Astrocyte of the cerebellum (primary cell): ENCODE measurements around the gene PPIE.

Source experiments
- DNase-seq: peaks from one replicate; pipeline ENCODE4 v3.0.0-alpha.2; 2011; ENCODE audit warnings: low read depth
- H3K4me3 ChIP-seq: 2 replicates; pipeline ENCODE4 v1.5.1; 2011; ENCODE audit warnings: mild to moderate bottlenecking, low read depth, low read length, moderate library complexity
- in situ Hi-C: cut with HindIII; loops from 2 replicates; pipeline ENCODE4 v1.10.0; 2017; ENCODE audit warnings: low sequenced_read_pairs
- TF ChIP-seq, protein P1 (sequence below): IDR thresholded peaks from 2 replicates; pipeline ENCODE4 v1.5.1; 2012; ENCODE audit warnings: low read length, low read depth, moderate library complexity, mild to moderate bottlenecking; ENCODE audit errors: missing control alignments

Gene PPIE

DNA sequence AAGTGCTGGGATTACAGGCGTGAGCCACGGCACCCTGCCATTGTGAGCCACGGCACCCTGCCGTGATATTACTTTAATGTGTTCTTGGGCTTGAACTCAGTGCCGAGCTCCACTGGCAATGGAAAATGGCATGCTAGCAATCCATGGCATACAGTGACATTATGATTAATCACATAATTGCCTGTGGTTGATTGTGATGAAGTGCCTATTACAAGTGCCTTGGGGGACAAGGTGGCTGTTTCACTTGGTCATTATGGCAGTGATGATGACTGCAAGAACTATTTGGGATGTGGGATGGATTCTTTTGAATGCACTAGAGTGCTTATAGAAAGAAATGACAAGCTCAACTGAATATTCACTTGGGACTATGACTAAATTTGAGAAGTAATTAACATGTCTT is 25.1 kb upstream of the PPIE start:
- TF ChIP-seq, protein P1, sequence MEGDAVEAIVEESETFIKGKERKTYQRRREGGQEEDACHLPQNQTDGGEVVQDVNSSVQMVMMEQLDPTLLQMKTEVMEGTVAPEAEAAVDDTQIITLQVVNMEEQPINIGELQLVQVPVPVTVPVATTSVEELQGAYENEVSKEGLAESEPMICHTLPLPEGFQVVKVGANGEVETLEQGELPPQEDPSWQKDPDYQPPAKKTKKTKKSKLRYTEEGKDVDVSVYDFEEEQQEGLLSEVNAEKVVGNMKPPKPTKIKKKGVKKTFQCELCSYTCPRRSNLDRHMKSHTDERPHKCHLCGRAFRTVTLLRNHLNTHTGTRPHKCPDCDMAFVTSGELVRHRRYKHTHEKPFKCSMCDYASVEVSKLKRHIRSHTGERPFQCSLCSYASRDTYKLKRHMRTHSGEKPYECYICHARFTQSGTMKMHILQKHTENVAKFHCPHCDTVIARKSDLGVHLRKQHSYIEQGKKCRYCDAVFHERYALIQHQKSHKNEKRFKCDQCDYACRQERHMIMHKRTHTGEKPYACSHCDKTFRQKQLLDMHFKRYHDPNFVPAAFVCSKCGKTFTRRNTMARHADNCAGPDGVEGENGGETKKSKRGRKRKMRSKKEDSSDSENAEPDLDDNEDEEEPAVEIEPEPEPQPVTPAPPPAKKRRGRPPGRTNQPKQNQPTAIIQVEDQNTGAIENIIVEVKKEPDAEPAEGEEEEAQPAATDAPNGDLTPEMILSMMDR = no peak
- no peak for DNase-seq
- in situ Hi-C loops = no loop called here
- H3K4me3 ChIP-seq = no peak overlapping the region

DNA sequence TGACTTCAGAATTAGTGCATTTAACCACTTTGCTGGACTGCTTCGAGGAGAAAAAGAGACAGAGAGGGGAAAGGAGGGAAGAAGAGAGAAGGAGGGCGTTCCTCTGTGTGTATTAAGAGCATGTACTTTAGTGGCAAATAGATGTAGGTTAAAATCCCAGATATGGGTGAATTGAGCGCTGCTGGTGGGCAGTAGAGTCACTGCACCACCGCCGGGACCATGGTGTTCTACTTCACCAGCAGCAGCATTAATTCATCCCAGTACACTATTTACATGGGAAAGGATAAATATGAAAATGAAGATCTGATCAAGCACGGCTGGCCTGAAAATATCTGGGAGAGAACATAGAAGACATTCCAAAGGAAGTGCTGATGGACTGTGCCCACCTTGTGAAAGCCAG is 20.9 kb upstream of the PPIE start:
- H3K4me3 ChIP-seq = no peak overlapping the region
- TF ChIP-seq, protein P1 = no peak
- in situ Hi-C loops = no loop called here
- no peak for DNase-seq

DNA sequence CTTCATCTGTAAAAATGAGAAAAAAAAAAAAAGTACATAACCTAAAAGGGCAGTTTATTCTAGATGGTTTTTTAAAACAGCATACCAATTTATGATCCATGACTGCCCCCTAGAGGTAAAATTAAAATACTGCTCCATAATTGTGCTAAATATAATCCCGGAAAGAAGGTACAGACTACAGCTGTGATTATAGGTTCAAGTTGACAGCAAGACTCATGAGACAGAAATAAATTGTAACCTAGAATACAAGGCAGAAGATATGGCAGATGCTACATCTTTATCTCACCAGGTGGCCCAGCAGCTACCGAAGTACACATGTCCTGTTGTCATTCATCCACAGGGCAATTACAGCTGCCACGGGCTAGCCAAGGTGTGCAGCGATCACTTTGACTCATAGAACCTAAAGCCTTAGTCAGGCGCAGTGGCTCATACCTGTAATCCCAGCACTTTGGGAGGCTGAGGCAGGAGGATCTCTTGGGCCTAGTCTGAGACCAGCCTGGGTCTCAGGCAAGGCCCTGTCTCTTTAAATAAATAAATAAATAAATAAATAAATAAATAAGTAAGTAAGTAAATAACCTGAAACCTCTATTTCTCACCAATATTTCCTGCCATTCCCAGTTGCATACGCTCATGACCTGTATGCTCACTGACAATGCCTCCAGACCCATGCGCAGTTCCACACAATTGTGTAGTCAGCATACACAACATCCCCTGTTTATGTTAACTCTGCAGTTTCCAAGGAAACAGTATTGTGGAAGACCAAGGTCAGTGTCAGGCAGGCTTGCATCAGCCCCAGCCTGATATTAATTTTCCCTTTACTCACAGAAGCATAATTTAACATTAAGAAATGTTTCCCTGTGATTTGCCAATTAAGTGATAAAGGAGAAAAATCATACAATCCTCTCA is 18.3 kb upstream of the PPIE start:
- DNase-seq = peak; percentile 57
- no peak overlapping the region for H3K4me3 ChIP-seq
- in situ Hi-C loops = no loop called here
- TF ChIP-seq, protein P1 = peak; percentile 5

DNA sequence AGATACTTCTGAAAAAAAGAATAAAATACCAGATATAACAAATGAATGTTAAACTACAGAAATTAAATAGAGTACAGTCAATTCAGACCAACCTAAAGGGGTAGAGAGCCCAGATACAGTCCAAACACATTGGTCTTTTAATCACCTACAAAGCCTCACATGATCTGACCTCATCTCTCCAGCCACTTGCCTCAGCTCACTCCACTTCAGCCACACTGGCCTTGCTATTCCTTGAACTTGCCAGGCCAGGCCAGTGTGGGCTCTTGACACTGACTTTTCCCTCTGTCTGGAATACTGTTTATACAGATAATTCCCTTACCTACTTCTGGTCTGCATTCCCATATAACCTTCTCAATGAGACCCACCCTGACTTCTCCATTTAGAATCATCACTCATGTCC is 17.0 kb upstream of the PPIE start:
- TF ChIP-seq, protein P1 = no peak
- H3K4me3 ChIP-seq = no peak overlapping the region
- DNase-seq = no peak
- in situ Hi-C loops = no loop called here

DNA sequence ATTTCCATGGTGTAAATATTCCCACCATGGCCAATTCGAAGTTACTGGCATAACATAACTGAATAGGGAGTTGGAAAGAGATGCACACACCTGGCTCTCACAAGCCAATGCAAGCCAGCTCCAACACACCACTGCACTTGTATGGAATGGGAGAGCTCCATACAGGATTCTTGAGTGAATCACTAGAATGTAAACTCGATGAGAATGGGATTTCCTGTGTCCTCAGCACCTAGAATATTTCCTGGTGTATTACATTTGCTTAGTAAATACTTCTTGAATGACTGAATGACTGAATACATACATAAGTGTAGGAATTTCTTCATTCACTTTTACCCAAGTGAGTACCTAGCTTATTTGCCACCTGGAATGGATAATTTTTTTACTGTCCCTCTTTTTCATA is 16.2 kb upstream of the PPIE start:
- H3K4me3 ChIP-seq = no peak overlapping the region
- in situ Hi-C loops = no loop called here
- no peak for DNase-seq
- TF ChIP-seq, protein P1 = no peak

DNA sequence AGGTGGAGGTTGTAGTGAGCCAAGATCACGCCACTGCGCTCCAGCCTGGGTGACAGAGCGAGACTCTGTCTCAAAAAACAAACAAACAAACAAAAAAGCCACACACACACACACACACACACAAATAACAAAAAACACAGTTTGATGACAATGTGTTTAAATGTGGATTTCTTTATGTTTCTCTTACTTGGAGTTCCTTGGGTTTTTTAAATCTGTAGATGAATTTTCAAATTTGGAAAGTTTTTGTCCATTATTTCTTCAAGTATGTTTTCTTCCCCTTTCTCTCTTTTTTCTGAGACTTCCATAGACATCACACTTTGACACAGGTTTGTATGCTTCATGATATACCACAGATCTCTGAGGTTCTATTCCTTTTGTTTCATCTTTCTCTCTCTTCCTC is 12.1 kb upstream of the PPIE start:
- TF ChIP-seq, protein P1 = no peak
- in situ Hi-C loops = no loop called here
- no peak for DNase-seq
- H3K4me3 ChIP-seq = no peak overlapping the region
